ENCODE results near the gene RESP18.
"Not testable (repeated sequence)": the region's sequence is repeated elsewhere in the genome, so short reads cannot be mapped to it uniquely, and the experiment has no call there.

Gene RESP18

DNA sequence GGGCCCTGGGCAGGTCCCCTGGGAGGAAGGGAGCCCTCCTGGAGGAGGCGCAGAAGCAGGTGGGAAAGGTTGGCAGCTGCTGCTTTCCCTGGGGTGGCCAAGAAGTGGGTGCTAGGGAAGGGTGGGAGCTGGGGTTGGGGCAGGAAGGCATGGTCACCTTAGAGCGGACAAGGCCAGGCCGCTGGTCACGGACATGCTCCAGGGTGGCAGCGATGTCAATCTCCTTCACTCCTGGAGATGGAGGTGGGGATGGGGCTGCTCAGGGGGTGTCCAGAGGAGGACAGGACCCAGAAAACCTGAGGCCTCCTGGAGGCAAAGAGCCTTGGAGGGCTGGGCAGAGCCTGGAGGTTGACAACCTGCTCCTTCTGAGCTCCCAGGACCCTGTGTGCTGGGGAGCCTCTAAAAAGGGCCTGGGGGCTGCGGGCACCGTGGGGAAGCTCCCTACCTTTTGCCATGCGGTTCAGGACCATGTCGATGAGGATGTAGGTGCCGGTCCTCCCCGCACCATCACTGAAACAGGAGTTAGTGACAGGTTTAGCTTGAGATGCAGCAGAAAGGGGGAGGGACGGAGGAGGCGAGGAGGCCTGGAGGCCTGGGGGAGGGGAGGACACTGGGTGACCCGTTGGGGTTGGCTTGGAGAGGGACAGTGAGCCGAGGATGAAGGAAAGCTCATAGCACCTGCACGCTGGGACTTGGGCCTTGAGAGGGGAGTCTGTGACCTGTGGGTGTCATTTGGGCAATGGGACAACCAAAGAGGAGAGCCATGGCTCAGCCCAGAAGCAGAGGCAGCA, 42.0 kb downstream of the RESP18 start:
- no peak for DNase-seq

DNA sequence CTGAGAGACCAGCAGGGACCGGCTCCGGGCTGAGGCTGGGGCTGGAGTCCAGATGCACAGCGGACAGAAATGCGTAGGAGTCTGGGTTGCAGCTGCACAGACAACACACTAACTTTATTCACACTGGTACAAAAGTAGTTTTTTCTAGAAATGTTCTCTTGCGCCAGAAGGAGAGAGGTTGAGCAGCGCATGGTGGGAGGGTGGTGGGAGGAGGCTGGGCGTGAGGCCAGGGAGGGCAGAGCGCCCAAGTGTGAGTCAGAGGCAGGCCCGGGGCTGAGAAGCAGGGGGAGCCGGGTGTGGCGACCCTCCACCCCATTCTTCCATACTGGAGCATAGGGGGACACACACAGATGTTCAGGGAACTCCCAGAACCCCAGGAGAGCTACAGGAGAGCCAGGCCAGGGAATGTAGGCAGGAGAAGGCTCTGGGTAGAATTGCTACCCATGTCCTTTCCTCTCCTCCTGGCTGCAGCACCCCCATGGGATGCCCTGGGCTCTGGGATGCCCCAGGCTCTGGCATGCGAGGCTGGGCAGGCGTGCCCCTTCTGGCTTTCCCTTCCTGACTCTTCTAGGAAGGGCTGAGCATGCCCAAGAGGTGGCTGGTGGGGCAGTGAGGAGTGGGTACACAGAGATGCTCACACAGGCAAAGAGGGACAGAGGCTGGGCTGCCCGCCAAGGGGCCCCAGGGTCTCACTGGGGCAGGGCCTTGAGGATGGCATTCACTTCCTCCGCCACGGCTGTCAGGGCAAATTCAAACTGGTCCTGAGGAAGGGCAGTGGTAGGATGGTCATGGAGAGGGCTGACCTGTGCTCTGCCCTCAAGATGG, 42.8 kb downstream of the RESP18 start:
- DNase-seq: no peak

DNA sequence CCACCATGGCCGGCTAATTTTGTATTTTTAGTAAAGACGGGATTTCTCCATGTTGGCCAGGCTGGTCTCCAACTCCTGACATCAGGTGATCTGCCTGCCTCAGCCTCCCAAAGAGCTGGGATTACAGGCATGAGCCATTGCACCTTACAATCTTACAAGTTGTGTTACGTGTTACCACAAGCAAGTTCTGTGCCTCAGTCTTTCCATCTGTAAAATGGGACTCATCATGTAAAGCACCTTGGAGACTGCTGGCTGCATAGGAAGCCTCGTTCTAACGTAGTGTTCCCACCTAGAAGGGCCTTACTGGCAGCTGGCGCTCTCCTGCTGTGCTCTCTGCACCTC, 43.4 kb downstream of the RESP18 start:
- DNase-seq: no peak

DNA sequence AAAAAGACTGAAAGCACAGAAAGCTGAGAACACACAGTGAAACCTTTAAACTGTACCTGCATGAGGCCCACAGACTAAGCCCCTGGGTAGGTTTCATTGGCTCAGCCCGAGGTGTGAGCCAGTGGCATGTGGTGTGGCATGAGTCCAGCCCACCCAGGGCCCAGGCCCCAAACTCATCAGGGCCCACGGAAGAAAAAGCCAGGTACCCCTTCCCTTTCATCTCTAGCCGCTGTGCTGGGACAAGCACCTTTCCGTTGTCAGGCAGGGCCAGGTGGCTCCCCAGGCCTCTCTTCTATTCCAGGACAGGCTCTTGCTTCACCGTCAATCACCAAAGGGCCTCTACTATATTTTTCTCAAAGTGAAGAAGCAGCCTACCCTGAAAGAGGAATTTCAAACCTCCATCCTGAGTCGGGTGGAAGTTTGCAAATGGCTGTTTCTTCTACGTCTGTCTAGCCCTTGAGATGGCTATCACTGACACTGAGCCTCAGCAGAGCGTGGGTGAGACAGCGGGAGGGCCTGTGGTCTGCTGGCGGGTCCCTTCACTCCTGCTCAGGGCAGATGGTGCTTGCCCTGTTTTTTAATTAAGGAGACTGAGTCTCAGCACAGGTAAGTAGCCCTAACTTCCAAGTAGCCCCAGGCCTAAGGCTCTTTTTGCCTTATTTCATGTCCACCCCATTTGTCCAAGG, 44.8 kb downstream of the RESP18 start:
- no peak for DNase-seq

DNA sequence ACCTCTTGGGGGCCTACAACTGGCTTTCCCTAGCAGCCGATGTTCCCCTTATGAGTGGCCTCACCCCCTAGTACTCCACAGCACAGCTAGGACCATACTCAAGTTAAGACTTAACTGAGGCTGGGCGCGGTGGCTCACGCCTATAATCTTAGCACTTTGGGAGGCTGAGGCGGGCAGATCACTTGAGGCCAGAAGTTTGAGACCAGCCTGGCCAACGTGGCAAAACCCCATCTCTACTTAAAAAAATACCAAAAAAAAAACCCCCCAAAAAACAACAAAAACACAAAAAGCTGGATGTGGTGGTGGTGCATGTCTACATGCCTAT, 45.5 kb downstream of the RESP18 start:
- not testable (repeated sequence) for DNase-seq

DNA sequence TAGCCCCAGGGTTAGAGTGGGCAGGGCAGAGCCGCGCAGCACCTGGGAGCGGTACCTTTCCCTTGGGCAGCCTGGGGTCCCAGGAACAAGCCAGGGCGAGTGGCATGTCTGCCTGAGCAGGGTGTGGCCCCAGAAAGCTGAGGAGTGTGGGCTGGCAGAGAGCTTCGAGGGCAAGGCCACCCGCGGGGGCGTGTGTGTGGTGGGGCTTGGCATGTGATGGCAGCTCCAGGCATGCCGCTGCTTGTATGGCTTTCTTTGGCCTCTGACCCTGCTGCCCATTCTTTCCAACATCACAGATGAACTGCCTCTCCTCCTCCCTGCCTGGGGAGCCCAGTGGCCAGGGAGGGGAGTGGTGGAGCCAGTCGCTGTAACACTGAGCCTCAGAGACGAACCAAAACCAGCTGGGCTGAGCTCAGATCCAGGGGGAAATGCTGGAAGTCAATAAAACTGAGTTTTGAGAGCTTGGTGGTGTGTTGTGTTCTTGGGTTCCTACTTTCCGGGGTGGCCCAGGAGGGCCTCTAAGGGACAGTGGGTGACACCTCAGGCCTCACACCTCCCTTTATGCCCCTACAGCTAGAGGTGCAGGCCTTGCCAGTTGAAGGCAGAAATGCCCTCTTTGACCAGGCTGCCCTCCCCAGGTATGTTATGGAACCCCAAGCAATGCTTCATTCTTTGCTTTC, 46.0 kb downstream of the RESP18 start:
- DNase-seq: no peak

DNA sequence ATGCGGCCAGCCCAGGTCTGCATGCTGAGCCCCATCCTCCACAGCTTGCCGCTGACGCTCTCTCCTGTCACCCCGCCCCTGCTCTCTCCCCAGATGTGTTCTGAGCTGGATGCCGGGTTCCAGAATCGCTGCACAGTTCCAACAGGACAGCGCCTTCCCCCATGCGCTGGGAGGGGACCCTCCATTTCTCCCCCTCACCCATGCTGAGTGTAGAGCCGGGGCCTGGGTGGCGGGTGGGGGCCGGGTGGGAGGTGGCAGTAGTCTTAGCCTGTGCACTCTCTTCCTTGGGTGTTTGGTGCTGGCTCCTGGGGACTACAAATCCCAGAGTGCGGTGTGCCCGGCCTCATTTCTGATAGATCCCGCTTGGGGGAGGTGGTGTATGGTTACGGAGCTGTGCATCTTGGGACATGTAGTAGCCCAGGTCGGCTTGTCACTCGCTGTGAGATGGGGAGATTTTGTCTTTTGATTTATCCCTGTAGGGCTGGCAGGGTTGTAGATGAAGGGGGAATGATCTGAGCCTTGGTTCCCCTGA, 46.6 kb downstream of the RESP18 start:
- DNase-seq: no peak

DNA sequence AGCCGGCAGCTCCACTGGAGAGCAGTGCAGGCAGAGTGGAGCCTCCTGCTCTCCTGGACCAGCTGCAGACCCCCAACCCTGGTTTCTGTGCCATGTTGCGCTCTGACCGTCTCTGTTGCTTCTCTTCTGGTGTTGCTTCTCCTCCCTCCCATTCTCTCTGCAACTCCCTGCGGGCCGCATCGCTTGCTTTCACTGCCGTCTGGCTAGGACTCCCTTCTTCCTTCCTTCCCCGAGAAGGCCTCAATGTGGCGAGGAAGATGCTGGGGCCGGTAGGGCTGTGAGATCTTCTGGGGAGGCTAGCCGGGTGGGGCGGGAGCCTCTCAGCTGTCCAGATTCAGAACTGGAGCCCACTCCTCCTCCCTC, 47.2 kb downstream of the RESP18 start:
- DNase-seq: no peak

DNA sequence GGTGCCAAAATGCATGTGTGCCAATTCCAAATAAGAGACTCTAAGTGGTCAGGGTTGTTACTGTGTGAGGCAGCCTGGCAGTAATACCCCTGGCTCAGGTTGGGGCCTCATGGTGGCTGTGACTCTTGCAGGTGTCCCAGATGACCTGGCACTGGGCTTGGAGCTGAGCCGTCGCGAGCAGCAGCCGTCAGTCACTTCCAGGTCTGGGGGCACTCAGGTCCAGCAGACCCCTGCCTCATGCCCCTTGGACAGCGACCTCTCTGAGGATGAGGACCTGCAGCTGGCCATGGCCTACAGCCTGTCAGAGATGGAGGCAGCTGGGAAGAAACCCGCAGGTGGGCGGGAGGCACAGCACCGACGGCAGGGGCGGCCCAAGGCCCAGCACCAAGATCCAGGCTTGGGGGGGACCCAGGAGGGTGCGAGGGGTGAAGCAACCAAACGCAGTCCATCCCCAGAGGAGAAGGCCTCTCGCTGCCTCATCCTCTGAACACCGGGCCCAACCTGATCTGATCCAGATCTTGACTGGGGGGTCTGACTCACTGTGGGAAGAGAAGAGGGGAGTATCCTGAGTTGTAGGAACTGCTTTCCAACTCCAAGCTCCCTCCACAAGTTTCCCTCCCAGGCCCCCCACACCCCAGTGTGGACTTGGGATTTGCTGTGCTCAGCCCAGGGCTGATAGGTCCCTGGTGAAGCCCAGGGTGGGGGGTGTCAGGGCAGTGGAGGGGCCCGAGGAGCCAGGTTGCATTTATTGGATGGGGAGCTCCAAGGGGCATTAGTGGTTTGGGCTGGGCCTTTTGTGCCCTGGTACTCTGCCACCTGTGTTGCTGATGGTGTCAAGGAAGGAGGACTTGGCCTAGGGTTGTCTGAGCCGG, 47.8 kb downstream of the RESP18 start:
- no peak for DNase-seq

DNA sequence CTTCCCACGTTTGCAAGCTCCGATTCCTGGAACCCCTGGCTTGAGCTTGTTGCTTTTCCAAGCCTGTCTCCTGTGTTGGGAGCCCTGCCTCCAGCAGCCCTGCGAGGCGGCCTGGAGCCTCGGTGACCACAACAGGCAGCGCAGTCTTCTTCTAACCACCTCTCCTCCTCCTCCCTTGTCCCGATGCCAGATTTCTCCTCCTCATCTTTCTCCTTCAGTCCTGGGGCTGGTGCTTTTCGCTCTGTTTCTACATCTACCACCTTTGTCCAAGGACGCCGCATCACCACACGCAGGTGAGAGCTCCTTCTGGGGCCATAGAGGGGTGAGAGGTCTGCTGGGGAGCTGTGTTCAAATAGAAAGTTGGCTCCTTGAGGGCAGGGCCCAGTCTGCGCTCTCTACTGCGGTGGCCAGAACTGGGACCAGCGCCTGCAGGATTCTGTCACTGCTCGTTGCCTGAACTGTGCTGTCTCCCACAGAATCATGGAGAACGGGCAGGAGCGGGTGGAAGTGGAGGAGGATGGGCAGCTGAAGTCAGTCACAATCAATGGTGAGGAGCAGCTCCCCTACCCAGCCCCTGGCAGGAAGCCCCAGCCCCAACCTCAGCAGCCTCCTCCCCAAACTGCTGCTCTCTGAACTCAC, 49.5 kb downstream of the RESP18 start:
- DNase-seq: no peak

DNA sequence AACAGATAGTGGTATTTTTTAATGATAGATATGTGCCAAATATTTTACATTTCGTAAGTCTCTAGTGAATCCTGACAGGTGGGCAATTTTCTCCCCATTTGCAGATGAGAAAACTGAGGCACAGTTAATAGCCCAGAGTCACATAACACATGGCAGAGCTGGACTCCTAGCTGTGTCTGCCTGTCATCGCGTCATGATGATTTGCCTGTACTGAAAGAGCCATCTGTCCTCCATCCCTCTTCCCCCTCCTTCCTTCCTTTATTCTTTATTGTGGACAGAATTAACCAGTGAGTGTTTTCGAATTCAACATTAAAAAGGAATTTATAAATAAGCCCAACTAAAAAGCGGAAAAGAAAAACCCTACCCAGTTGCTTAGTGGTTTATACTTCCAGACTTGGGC, 50.2 kb downstream of the RESP18 start:
- no peak for DNase-seq

DNA sequence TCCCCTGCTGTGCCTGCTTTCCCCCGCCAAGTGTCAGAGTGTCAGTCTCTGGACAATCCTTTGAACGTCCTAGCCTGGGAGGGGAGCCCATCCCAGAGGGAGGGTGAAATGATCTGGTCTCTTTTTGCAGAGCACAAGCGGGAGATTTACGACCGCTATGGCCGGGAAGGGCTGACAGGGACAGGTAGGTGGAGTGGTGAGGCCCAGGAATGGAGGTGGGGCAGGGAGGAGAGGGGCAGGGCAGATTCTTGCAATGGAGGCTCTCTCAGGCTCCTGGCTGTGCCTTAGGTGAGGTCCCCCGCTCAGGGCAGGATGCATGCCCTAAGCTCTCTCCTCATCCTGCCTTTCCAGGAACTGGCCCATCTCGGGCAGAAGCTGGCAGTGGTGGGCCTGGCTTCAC, 51.0 kb downstream of the RESP18 start:
- no peak for DNase-seq

DNA sequence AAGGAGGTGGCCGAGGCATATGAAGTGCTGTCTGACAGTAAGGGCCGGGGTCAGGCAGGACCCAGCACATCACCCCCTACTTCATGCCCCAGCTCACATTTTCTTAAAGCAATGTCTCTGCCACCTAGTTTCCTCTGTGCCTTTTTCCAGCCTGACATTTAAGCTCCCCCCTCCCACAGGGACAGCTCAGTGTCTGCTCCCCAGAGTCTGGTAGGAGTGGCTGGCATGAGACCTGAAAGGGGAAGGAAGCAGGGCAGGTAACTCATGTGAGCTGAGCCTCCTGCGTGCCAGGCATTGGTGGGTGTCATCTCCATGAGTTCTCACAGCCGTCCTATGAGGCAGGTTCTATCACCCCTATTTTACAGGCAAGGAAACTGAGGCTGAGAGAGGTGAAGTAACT, 51.9 kb downstream of the RESP18 start:
- DNase-seq: no peak

DNA sequence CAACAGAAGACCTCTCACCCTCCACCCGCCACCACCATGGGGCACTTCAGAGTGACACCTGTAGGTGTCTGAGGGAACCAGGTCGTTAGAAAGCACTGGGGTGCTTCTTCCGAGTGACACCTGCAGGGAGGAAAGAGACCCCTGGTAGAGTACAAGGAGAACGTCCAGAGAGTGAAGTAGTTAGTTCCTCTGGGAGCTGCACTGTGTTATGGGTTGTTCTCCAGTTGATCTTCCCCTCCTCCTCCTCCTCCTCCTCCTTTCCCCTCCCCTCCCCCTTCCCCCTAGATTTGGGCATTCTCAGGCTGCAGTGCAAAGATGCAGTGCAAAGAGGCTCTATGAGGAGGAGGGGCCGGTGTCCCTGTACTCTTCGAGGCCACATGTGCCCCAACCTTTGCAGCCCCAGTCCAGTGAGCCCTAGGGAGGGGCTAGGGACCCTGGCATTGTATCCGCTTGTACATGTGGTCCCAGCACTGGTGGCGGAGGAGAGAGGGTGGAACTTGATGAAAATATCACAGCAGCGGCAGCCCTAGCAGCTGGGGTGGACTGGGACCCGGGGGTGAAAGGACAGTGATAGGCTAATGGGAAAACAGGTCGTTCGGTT, 52.5 kb downstream of the RESP18 start:
- no peak for DNase-seq

DNA sequence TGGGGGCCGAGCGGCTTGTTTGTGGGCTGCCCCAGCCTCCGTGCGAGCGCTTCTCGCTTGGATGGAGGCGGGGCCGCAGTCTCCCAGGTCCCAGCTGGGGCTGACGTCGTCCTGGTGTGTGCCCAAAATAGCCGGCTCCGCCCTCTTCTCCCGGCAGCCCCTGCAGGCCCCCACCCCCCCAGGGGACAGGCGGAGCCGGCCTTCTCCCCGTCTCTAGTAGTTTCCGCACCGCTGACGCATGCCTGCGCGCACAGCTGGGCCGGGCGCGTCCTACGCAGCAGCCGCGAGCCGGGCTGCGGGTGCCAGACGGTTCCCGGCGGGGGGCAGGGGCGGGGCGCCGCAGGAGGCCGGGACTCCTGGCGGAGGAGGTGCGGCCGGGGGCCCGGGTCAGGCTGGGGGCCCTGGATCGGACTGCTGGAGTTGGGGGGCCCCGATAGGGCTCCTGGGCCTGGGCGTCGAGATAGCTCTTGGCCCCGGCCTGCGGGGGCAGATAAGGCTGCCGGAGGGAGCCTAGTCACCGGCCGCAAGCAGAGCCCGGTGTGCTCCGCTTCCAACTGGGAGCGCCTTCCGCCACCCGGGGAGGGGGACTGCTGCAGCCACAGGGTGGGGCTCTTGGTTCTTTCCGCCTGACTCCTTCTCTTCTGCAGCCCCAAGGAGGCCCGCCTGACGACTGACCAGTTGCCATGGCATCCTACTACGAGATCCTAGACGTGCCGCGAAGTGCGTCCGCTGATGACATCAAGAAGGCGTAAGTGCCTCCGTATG, 53.2 kb downstream of the RESP18 start, which contains the start of gene DNAJB2:
DNAJB2 (plus strand) TSS at position 216 of the 765 bp plus-strand sequence; CDS start at position 684, 468 bp downstream.
- peak; percentile 98 for DNase-seq

DNA sequence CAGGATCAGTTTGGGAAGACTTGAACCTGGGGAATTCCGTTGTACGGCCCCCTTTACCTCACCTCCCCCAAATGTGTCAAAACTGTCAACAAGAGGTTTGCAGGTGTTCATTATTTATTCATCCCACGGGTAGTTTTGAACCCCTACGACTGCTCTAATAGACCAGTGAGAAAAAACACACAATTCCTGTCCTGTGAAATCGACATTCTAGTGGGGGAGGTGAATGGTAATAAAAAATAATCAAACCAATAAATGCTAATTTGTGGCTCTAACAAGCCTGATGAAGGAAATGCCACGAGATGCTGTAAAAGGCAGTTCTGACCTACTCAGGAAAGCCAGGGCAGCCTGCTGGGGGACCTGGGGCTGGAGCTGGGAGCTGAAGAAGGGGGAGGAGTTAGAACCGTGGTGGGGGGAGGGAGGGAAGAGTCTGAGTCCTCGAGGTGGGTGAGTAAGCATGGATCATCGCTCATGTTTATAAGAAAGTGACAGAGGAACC, 53.8 kb downstream of the RESP18 start:
- no peak for DNase-seq

DNA sequence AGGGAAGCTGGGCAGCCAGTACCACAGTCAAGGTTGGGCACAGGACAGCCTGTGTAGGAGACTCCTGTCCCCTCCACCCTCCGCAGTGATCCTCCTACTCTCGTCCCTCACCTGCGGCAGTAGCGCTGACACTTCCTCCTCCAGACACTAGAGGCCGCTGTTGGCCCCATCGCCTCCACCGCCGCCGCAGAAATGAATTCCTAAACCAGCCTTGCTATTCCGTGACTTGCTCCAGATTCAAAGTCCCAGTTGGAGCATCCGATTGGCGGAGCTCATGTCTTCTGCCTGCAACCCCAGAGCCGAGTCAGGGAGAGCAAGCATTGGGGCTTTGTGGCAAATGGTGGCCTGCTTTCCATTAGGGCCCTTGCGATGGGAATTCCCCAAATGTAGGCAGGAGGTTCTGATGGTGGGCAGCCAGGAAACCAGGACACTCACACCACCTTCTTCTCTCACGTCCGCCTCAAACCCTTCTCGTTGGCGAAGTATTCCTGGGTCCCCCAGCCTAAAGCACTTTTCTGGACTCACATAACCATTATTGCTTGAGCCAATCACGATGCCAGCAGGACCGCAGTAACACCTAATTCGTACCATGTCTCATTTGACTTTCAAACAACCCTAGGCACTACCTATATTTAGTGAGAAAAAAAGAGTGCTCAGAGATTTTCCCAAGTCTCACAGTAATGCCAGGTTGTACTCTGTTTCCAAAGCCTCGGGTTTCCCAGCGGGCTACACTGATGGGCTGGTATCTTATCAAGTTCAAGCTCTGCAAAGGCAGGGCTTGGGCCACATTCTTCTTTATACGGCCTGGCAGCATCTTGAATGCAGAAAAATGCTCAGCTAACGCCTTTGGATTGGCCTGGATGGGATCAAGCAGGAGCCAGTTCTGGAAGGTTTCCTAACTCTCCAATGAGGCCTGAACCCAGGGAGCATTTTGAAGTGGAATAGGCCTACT, 54.6 kb downstream of the RESP18 start:
- DNase-seq: peak; percentile 74

Data from activated CD4-positive, alpha-beta T cell treated with anti-CD3 and anti-CD28 coated beads, Interleukin-2, amount 50 U/mL, for 1 hour (primary cell).